Upper lobe of left lung (tissue), 4 donors: ENCODE data around the gene RMDN2.

ENCODE experiments used
- CTCF ChIP-seq, 6 experiments: fragments of 450-650 bp in 4 of 6; fragments of 200-600 bp in 2 of 6; sonication (generic) in 2 of 6; IDR thresholded peaks; one replicate each; pipeline ENCODE4 v1.5.1; 2016 to 2019; ENCODE audit warnings: antibody characterized with exemption in 6 of 6
- EP300 ChIP-seq, 4 donors: sonication (generic); formaldehyde crosslinking; IDR thresholded peaks; one replicate each; pipeline ENCODE4 v1.5.1; 2017; ENCODE audit warnings: antibody characterized with exemption in 4 of 4, control low read depth in 2 of 4
- POLR2A ChIP-seq, 4 donors: fragments of 450-650 bp; IDR thresholded peaks; one replicate each; pipeline ENCODE4 v1.5.1; 2016 to 2017; ENCODE audit warnings: antibody characterized with exemption in 4 of 4, mild to moderate bottlenecking in 2 of 4
- POLR2AphosphoS5 ChIP-seq, 2 donors: sonication (generic); formaldehyde crosslinking; IDR thresholded peaks; one replicate each; pipeline ENCODE4 v1.5.1; 2017; ENCODE audit warnings: antibody characterized with exemption in 2 of 2

GRCh38 chr2:38026846-38027245, 101.8 kb downstream of the RMDN2 start:
- no peak for TF ChIP-seq CTCF (IDR thresholded peaks at IDR 0.05)
- TF ChIP-seq EP300 (IDR thresholded peaks at IDR 0.05) = no peak
- TF ChIP-seq POLR2AphosphoS5 (IDR thresholded peaks at IDR 0.05) = no peak
- TF ChIP-seq POLR2A (IDR thresholded peaks at IDR 0.05) = no peak
